PC-3 (cell line): ENCODE measurements around the gene TMEM191C. TPM values are rescaled to one million over a fixed set of nuclear protein-coding genes. Genes with fewer than 3 reads are reported as not detected.

Experiments used
- ATAC-seq: fragments of 200-7000 bp; cut with Tn5 transposase; 2 replicates; pipeline ENCODE4 v1.9.1; 2020; ENCODE audit warnings: mild to moderate bottlenecking, moderate library complexity
- BruUV-seq: library from RNA; stranded (reverse); fragments of 400-500 nt; replicated peaks from 2 replicates; lab custom pipeline; 2021; lab: Mats Ljungman, UMichigan
- CTCF ChIA-PET: fragments of 300-600 bp; sonication (Branson Sonifier 250); formaldehyde crosslinking; loops from one replicate; lab custom pipeline; 2022; ENCODE audit warnings: antibody characterized with exemption; lab: Charles Lee
- POLR2A ChIA-PET: fragments of 300-600 bp; sonication (Branson Sonifier 250); formaldehyde crosslinking; loops from one replicate; lab custom pipeline; 2022; ENCODE audit warnings: antibody characterized with exemption; ENCODE audit not compliant: unreplicated experiment; lab: Charles Lee
- DNase-seq: peaks from one replicate; pipeline ENCODE4 v3.0.0-alpha.2; 2015
- H2AFZ ChIP-seq: fragments of 300-600 bp; sonication (generic); 2 replicates; pipeline ENCODE4 v1.6.0; 2016; ENCODE audit warnings: antibody characterized with exemption, low read length
- H3F3A ChIP-seq: fragments of 300-600 bp; sonication (generic); one replicate; pipeline ENCODE4 v1.6.0; 2017; ENCODE audit warnings: antibody characterized with exemption, low read length, control low read depth, mild to moderate bottlenecking; ENCODE audit not compliant: unreplicated experiment
- H3K27ac ChIP-seq: fragments of 300-600 bp; sonication (generic); 2 replicates; pipeline ENCODE4 v1.5.1; 2016; ENCODE audit warnings: mild to moderate bottlenecking, low read length
- H3K27me3 ChIP-seq: fragments of 300-600 bp; sonication (generic); 2 replicates; pipeline ENCODE4 v1.6.1; 2016; ENCODE audit warnings: low read length, mixed read lengths
- H3K36me3 ChIP-seq: fragments of 300-600 bp; sonication (generic); 2 replicates; pipeline ENCODE4 v1.6.1; 2016; ENCODE audit warnings: low read depth, mixed run types, low read length, mixed read lengths
- H3K4me1 ChIP-seq: fragments of 300-600 bp; sonication (generic); 2 replicates; pipeline ENCODE4 v1.5.1; 2016; ENCODE audit warnings: low read length; ENCODE audit not compliant: insufficient read depth
- H3K4me2 ChIP-seq: fragments of 300-600 bp; sonication (generic); 2 replicates; pipeline ENCODE4 v1.6.0; 2016; ENCODE audit warnings: low read length
- H3K4me3 ChIP-seq: fragments of 300-600 bp; sonication (generic); 2 replicates; pipeline ENCODE4 v1.5.1; 2016; ENCODE audit warnings: mild to moderate bottlenecking, low read length, mixed read lengths
- H3K79me2 ChIP-seq: fragments of 300-600 bp; sonication (generic); 2 replicates; pipeline ENCODE4 v1.6.1; 2017; ENCODE audit warnings: low read length, mixed read lengths
- H3K9ac ChIP-seq: fragments of 300-600 bp; sonication (generic); 2 replicates; pipeline ENCODE4 v1.6.0; 2016; ENCODE audit warnings: mild to moderate bottlenecking, low read length
- H3K9me2 ChIP-seq: fragments of 300-600 bp; sonication (generic); replicated peaks from 2 replicates; pipeline ENCODE4 v1.6.1; 2016; ENCODE audit warnings: mixed run types, low read length, mixed read lengths
- H3K9me3 ChIP-seq: fragments of 300-600 bp; sonication (generic); 2 replicates; pipeline ENCODE4 v1.6.1; 2016; ENCODE audit warnings: low read length, mixed read lengths
- H4K20me1 ChIP-seq: fragments of 300-600 bp; sonication (generic); 2 replicates; pipeline ENCODE4 v1.6.1; 2016; ENCODE audit warnings: low read length, mixed read lengths
- CTCF ChIP-seq: fragments of 300-600 bp; sonication (generic); conservative IDR thresholded peaks from 2 replicates; pipeline ENCODE4 v1.5.1; 2017; ENCODE audit warnings: antibody characterized with exemption, low read depth, mild to moderate bottlenecking, low read length
- EZH2 ChIP-seq: fragments of 300-600 bp; sonication (generic); IDR thresholded peaks from one replicate; pipeline ENCODE4 v1.6.1; 2017; ENCODE audit warnings: antibody characterized with exemption, mild to moderate bottlenecking, low read length; ENCODE audit not compliant: unreplicated experiment
- EZH2phosphoT487 ChIP-seq: fragments of 300-600 bp; sonication (generic); IDR thresholded peaks from 2 replicates; pipeline ENCODE4 v1.6.1; 2018; ENCODE audit warnings: mild to moderate bottlenecking, antibody characterized with exemption, low read length, borderline replicate concordance
- intact Hi-C: fragments of 100-400 bp; cut with micrococcal nuclease; formaldehyde crosslinking; loops from 2 replicates; pipeline ENCODE4 v1.9.0; 2023
- total RNA-seq: library from RNA; depleted of rRNA; stranded (reverse); fragments of >200 nt; gene quantifications from 2 replicates; pipeline ENCODE4 v1.2.3, GENCODE V29; 2014

TMEM191C gene
- total RNA-seq, 1 experiment from 2014 or later: 6.7 TPM

- H3K27me3 ChIP-seq: no peaks in the 10 kb centered on the region
- H3K27ac ChIP-seq: no peak overlapping the region
- no peak overlapping the region for H3K9ac ChIP-seq
- intact Hi-C loops: no loop called here
- no peak overlapping the region for H3K4me2 ChIP-seq
- ATAC-seq (no peak), DNase-seq (no peak)
- H3K4me1 ChIP-seq: no peaks in the 10 kb centered on the region
- no peaks in the 10 kb centered on the region for H3K9me2 ChIP-seq
- no peaks in the 10 kb centered on the region for H3K36me3 ChIP-seq
- no peak overlapping the region for H3K4me3 ChIP-seq
- TF ChIP-seq EZH2: no peak
- TF ChIP-seq CTCF: peak; percentile 16; the same call in 1 of the 2 replicates
- no peaks in the 10 kb centered on the region for H3K79me2 ChIP-seq
- H2AFZ ChIP-seq: no peak overlapping the region
- ChIA-PET POLR2A (no interaction called here), CTCF (no interaction called here)
- no peaks in the 10 kb centered on the region for H3F3A ChIP-seq
- no peaks in the 10 kb centered on the region for H4K20me1 ChIP-seq
- BruUV-seq: no TSS peak
- no peaks in the 10 kb centered on the region for H3K9me3 ChIP-seq
These were observed 16.8 kb upstream of the TMEM191C start for GRCh38 chr22:21450320-21450831.

GRCh38 chr22:21450858-21451353, 16.3 kb upstream of the TMEM191C start:
- H3K4me1 ChIP-seq: no peaks in the 10 kb centered on the region; the same call in 1 of the 2 replicates
- H4K20me1 ChIP-seq: no peaks in the 10 kb centered on the region
- H3K36me3 ChIP-seq: no peaks in the 10 kb centered on the region
- ChIA-PET POLR2A (no interaction called here), CTCF (no interaction called here)
- no peak overlapping the region for H2AFZ ChIP-seq
- no peak overlapping the region for H3K4me3 ChIP-seq
- no peaks in the 10 kb centered on the region for H3K79me2 ChIP-seq
- no peaks in the 10 kb centered on the region for H3F3A ChIP-seq
- H3K9me3 ChIP-seq: no peaks in the 10 kb centered on the region
- BruUV-seq: no TSS peak
- no peak for TF ChIP-seq EZH2
- TF ChIP-seq EZH2phosphoT487: no peak
- TF ChIP-seq CTCF: no peak
- H3K9ac ChIP-seq: no peak overlapping the region
- H3K27ac ChIP-seq: no peak overlapping the region
- intact Hi-C loops: no loop called here
- ATAC-seq: no peak
- DNase-seq: no peak
- H3K27me3 ChIP-seq: no peaks in the 10 kb centered on the region
- H3K4me2 ChIP-seq: no peak overlapping the region
- no peaks in the 10 kb centered on the region for H3K9me2 ChIP-seq
